Sigmoid colon (tissue), 4 donors: ENCODE data around the gene PREX1.

ENCODE experiments used
- CTCF ChIP-seq, 4 experiments: fragments of 450-650 bp in 3 of 4; fragments of 200-600 bp in 1 of 4; IDR thresholded peaks; one replicate each; pipeline ENCODE4 v1.5.1; 2016 to 2019; ENCODE audit warnings: antibody characterized with exemption in 4 of 4, mild to moderate bottlenecking in 3 of 4, moderate library complexity in 2 of 4
- POLR2A ChIP-seq, 2 donors: fragments of 450-650 bp; IDR thresholded peaks; one replicate each; pipeline ENCODE4 v1.6.1; 2016; ENCODE audit warnings: antibody characterized with exemption in 2 of 2, mild to moderate bottlenecking in 2 of 2, moderate library complexity in 2 of 2
- POLR2AphosphoS5 ChIP-seq, 4 donors: sonication (generic); formaldehyde crosslinking; IDR thresholded peaks; one replicate each; pipeline ENCODE4 v1.6.1; 2017; ENCODE audit warnings: antibody characterized with exemption in 4 of 4

- TF ChIP-seq CTCF (IDR thresholded peaks at IDR 0.05) (no peak), POLR2AphosphoS5 (IDR thresholded peaks at IDR 0.05) (no peak), POLR2A (IDR thresholded peaks at IDR 0.05) (no peak)
Observed at GRCh38 chr20:48732081-48732829, 95.5 kb downstream of the PREX1 start.
